CD4-positive, alpha-beta T cell treated with Interleukin-15 for 1 hour (primary cell): Measurements from ENCODE around the gene IFNA16.
"Not testable (repeated sequence)": the region's sequence is repeated elsewhere in the genome, so short reads cannot be mapped to it uniquely, and the experiment has no call there.

Source experiments
- DNase-seq: peaks from one replicate; pipeline ENCODE4 v3.0.0-alpha.2; 2020

The IFNA16 gene

DNA sequence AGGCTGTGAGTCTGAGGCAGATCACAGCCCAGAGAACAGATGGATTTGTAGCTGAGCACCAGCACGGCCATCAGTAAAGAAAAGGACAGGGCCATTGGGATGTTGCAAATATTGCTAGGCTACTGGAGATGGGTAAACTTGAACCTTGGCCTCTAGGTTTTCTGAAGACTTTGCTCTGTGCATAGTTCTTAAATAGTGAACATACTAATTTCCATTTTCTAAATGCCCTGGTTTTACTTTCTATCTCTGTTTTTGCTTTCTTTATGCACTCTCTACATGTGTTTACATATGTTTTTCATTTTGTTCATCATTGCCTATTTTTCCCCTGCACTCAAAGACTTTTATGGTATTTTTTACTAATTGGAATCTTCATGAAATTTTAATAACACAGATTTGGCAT is at the start of gene IFNA16:
IFNA16 (minus strand) TSS at position 101 of the 400 bp plus-strand sequence; CDS start at position 95, 6 bp downstream.
- not testable (repeated sequence) for DNase-seq

DNA sequence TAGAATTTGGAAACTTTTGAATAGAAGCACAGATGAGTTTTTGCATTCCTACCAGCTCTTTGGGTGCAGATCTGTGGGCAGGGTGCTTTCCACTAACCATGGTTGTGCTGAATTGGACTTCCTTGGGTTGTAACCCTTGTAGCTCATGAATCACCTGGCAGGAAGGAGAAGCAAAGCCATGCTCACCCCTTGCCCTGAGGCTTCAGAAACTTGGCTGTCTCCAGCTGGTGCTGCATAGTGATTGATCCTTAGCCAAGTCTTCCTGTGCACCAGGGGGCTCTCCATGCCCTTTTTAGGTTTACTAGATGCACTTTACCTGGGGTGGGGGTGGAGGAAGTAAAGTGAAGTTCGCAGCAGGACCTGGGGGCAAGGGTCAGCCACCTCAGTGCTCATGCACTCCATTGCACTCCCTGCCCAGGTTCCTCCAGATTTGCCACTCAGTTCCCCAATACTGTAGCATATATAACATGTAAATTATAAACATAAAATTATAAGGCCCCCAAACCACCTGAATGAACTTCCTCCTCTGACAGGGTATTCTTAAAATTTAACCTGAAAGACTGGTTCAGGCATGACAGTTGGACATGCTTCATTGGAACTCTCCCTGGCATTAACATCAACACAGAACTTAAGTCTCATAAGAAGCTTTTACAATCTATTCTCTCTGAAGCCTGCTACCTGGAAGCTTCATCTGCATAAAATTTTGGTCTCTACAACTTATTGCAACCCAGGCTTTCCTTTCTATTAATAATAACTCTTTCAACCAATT is 48.5 kb upstream of the IFNA16 start:
- no peak for DNase-seq

- DNase-seq = no peak
Observed at GRCh38 chr9:21255538-21256212, 38.6 kb upstream of the IFNA16 start.

DNA sequence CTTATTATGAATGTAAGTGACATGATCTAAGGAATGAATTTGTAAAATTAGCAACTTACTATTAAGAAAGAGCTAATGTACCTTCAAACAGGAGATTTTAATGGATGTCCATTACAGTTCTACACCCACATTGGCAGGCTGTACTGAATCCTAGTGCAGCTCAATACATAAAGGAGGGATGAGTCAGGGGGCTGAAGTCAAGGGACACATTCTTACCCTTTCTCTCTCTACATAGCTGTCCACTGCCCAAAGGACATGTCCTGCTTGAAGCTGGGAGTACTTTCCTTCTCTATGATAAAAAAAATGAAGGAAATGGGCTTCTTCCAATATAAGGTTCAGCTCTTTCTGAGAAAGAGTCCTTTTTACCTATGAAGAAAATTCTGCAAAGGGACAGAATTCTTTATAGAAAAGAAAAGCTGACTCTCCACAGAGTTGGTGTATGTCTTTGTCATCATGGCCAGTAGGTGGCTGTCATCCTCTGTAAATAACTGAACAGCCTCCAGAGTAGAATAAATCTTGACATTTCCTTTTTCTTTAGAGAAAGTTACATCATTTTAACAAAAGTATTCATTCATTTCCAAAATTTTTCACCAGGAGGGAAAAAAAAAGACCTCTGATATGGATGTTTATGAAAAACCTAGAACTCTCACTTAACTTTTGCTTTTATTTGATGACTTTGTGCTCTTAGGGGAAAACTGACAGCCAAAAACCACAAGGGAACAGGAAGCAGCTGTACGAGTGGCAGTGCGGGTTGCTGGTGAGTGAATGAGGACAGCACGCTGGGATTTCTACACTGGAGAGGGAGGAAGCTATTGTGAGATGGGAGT is 35.8 kb upstream of the IFNA16 start:
- no peak for DNase-seq

- no peak for DNase-seq
Observed at GRCh38 chr9:21251638-21252037, 34.5 kb upstream of the IFNA16 start.

DNA sequence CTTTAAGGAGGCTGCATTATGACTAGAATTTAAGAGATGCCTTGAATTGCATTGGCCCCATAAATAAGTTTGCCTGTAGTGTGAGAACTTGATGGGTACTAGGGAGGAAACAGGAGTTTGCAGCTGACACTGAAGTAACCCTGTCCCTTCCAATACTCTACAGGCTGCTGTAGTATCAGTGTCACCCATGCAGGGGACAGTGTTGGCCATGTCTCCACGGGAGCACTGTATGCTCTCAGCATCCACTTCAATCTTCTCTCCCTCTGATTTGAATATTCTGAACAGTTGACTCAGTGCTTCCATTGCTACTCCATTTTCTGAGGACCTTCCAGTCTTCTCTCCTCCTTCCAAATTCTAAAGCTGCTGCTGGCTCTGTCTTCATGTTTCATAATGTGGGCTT is 34.1 kb upstream of the IFNA16 start:
- no peak for DNase-seq

DNA sequence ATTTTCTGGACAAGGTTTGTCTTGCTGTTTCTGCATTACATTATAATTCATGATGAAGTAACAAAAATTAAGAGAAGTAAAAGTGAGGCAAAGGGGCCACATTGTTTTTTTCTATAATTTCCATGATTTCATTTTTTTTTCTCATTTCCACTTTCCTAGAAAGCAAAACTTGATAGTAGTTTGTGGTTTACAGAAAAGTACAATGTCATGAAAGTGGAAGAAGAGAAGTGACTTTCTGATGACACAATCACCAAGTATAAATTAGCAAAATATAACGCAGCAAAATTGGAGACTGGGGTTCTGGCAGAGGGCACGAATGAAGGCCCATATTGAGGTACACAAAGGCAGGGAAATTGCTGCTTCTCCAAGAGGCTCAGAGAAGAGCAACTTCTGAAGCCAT is 27.7 kb upstream of the IFNA16 start:
- no peak for DNase-seq

- no peak for DNase-seq
Observed at GRCh38 chr9:21239911-21240310, 22.8 kb upstream of the IFNA16 start, which contains the start of gene IFNA14. Gene IFNA14 (minus strand): TSS chr9:21240005. CDS start chr9:21239935, 70 bp downstream.

GRCh38 chr9:21236360-21236714 is 19.2 kb upstream of the IFNA16 start:
- not testable (repeated sequence) for DNase-seq

DNA sequence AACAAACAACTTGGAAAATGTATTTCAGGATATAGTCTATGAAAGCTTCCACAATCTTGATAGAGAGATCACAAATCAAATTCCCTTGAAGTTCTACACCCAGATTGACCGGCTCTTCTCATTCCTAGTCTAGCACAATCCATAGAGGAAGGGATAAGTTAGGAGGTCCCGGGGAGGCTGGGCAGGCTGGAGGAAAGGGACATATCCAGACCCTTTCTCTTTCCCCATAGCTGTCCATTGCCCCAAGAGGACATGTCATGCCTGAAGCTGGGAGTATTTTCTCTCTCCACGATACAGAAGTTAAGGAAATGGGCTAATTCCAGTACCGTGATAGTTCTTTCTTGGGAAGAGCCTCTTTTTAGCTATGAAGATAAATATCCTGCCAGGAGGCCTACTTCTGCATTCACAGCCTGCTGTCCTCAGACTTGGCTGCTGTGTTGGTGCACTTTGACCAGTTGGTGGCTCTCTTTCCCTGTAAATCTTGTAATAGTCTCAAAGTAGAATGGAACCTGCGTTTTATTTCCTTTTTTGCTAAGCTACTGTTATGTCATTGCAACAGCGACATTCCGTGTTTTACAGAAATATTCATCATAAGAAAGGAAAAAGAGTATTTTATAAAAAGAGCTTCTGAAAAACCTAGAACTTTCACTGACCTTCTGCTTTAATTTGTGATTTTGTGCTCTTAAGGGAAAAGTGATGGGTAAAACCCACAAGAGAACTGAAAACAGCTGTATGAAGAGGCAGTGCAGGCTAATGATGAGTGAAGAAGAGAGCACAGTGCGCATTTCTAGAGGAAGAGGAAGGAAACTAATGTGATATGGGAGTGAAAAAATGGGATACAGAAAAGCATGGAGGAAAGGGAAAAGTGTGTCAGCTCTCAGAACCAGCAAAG is 18.6 kb upstream of the IFNA16 start:
- peak; percentile 25 for DNase-seq

DNA sequence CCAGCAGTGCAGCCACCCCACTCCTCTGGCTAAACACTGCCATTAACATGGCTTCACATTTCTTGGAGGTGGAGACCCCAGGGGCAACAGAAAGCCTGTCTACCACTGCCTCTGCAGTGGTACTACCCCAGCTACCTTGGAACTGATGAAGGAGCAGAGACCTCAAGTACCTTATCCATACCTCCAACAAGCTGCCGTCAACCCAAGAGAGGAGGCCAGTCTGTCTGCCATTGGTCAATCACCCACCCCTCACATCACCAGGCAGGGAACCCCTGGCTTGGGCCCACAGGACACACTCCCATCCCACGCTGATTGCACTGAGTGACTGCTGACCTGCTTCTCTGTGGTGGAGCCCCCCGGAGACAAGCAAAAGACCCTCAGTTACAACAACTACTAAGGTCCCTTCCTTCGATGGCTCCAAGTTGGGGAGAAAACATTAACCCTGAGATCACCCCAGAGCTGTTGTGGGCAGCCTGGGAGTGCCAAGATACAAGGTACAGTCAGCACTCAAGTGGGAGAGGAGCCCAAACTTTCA is 17.1 kb upstream of the IFNA16 start:
- DNase-seq = no peak

DNA sequence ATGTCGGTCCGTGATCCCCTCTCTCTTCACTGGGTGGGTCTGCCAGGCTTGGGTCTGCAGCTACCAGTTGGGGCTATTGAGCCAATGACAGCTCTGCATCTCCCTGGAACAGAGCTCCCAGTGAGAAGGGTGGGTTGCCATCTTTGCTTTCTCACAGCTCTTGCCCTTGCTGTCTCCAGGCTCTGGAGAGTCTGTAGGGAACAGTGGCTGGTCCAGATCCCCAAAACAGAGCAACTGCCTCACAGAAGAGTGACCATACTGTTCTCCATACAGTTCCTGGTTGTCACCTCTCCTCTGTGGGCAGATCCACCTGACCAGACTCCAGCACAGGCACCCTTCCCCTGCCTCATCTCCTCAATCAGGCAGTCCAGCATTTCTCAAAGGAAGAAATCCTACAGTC is 16.1 kb upstream of the IFNA16 start:
- no peak for DNase-seq

- DNase-seq = no peak
Observed at GRCh38 chr9:21228122-21228521, 11.0 kb upstream of the IFNA16 start, which contains the start of gene IFNA17. Gene IFNA17 (minus strand): TSS chr9:21228222. CDS start chr9:21228173, 49 bp downstream.

- DNase-seq = not testable (repeated sequence)
Observed at GRCh38 chr9:21213411-21214326, 3.4 kb downstream of the IFNA16 start.

DNA sequence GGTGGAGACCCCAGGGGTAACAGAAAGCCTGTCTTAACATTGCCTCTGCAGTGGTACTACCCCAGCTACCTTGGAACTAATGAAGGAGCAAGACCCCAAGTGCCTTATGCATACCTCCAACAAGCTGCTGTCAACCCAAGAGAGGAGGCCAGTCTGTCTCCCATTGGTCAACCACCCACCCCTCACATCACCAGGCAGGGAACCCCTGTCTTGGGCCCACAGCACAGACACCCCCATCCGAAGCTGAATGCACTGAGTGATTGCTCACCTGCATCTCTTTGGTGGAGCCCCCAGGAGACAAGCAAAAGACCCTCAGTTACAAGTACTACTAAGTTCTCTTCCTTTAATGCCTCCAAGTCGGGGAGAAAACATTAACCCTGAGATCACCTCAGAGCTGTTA is 5.0 kb downstream of the IFNA16 start:
- not testable (repeated sequence) for DNase-seq

- not testable (repeated sequence) for DNase-seq
Observed at GRCh38 chr9:21210782-21211181, 6.3 kb downstream of the IFNA16 start.

- DNase-seq = no peak
Observed at GRCh38 chr9:21210311-21210710, 6.8 kb downstream of the IFNA16 start.

DNA sequence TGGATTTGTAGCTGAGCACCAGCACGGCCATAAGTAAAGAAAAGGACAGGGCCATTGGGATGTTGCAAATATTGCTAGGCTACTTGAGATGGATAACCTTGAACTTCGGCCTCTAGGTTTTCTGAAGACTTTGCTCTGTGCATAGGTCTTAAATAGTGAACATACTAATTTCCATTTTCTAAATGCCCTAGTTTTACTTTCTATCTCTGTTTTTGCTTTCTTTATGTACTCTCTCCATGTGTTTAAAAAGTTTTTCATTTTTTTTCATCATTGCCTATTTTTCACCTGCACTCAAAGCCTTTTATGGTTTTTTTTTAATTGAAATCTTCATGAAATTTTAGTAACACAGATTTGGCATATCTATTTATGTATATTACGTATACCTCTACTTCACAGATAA is 10.1 kb downstream of the IFNA16 start, which contains the start of gene IFNA10:
IFNA10 (minus strand) TSS at position 101 of the 400 bp plus-strand sequence; CDS start at position 55, 46 bp downstream.
- not testable (repeated sequence) for DNase-seq

DNA sequence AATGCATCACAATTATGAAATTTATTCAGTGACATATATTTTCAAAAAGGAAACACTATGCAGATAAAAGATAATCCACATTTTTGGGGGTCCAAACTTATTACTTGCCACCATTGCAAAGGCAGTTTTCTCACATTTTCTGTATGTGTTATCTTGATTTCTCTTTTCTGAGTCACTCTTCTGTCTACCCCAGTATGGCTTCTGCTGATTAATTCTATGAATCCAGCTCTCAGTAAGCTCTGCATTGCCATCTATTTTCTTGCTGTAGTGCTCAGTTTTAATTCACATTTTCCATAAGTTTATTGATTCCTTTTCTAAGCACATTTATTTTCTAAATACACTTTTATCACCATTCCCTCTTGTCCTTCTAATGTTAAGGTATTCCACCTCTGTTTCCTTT is 11.9 kb downstream of the IFNA16 start:
- DNase-seq = no peak

DNA sequence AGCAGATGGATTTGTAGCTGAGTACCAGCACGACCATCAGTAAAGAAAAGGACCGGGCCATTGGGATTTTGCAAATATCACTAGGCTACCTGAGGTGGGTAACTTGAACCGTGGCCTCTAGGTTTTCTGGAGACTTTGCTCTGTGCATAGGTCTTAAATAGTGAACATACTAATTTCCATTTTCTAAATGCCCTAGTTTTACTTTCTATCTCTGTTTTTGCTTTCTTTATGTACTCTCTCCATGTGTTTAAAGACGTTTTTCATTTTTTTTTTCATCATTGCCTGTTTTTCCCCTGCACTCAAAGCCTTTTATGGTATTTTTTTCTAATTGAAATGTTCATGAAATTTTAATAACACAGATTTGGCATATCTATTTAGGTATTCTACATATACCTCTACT is 15.0 kb downstream of the IFNA16 start, which contains the start of gene IFNA7:
IFNA7 (minus strand) TSS at position 101 of the 400 bp plus-strand sequence; CDS start at position 61, 40 bp downstream.
- not testable (repeated sequence) for DNase-seq
